Dendritic cell treated with granulocyte-macrophage colony-stimulating factor and Interleukin-4, amounts not matched to agents 40 ng/mL and 50 ng/mL, for 4 days (primary cell): ENCODE measurements around the gene IQSEC1.
A peak's percentile ranks its signal among the peaks of the same experiment; 100 is the strongest.

Experiments used
- H3K27ac Mint-ChIP-seq: one replicate; pipeline ENCODE4 v1.8.0; 2022; ENCODE audit warnings: mild to moderate bottlenecking, mixed read lengths
- H3K27me3 Mint-ChIP-seq: one replicate; pipeline ENCODE4 v1.8.0; 2022; ENCODE audit warnings: mild to moderate bottlenecking, mixed read lengths
- H3K36me3 Mint-ChIP-seq: one replicate; pipeline ENCODE4 v1.8.0; 2022; ENCODE audit warnings: low read depth, mixed read lengths
- H3K4me1 Mint-ChIP-seq: one replicate; pipeline ENCODE4 v1.8.0; 2022; ENCODE audit warnings: low read depth, mixed read lengths
- H3K4me3 Mint-ChIP-seq: one replicate; pipeline ENCODE4 v1.8.0; 2022; ENCODE audit warnings: mild to moderate bottlenecking, moderate library complexity, mixed read lengths
- H3K9me3 Mint-ChIP-seq: one replicate; pipeline ENCODE4 v1.8.0; 2022; ENCODE audit warnings: mixed read lengths
- intact Hi-C: fragments of 100-400 bp; cut with micrococcal nuclease; formaldehyde crosslinking; loops from one replicate; pipeline ENCODE4 v1.15.0; 2022

The IQSEC1 gene

GRCh38 chr3:13015286-13016082 is 57.7 kb downstream of the IQSEC1 start:
- no peaks in the 10 kb centered on the region for H3K27me3 Mint-ChIP-seq
- H3K4me1 Mint-ChIP-seq, result peaks cover 80% of the 10 kb centered on the region
- intact Hi-C loops, result no loop called here

GRCh38 chr3:13014755-13015285 is 58.4 kb downstream of the IQSEC1 start:
- Mint-ChIP-seq H3K9me3 (no peaks in the 10 kb centered on the region), H3K4me1 (peaks cover 83% of the 10 kb centered on the region), H3K4me3 (peak overlapping the region; percentile 73), H3K27me3 (no peaks in the 10 kb centered on the region), H3K36me3 (peaks cover 32% of the 10 kb centered on the region), H3K27ac (peak overlapping the region; percentile 96)
- intact Hi-C loops, result no loop called here

More at GRCh38 chr3:13015286-13016082, 57.7 kb downstream of the IQSEC1 start:
- Mint-ChIP-seq H3K9me3 (no peaks in the 10 kb centered on the region), H3K36me3 (peaks cover 26% of the 10 kb centered on the region), H3K27ac (peak overlapping the region; percentile 96), H3K4me3 (peak overlapping the region; percentile 73)

GRCh38 chr3:13013994-13014754 is 59.1 kb downstream of the IQSEC1 start:
- Mint-ChIP-seq H3K27ac (peak overlapping the region; percentile 96), H3K4me3 (peak overlapping the region; percentile 73), H3K4me1 (peaks cover 90% of the 10 kb centered on the region), H3K27me3 (no peaks in the 10 kb centered on the region), H3K36me3 (peaks cover 34% of the 10 kb centered on the region), H3K9me3 (no peaks in the 10 kb centered on the region)
- intact Hi-C loops, result no loop called here

- intact Hi-C loops, result no loop called here
- Mint-ChIP-seq H3K4me3 (peak overlapping the region; percentile 73), H3K9me3 (no peaks in the 10 kb centered on the region), H3K4me1 (peaks cover 95% of the 10 kb centered on the region), H3K27me3 (no peaks in the 10 kb centered on the region), H3K27ac (peak overlapping the region; percentile 96), H3K36me3 (peaks cover 40% of the 10 kb centered on the region)
These were observed 59.7 kb downstream of the IQSEC1 start for GRCh38 chr3:13013566-13013965.

GRCh38 chr3:13013151-13013561 is 60.1 kb downstream of the IQSEC1 start:
- Mint-ChIP-seq H3K4me3 (peak overlapping the region; percentile 73), H3K36me3 (peaks cover 44% of the 10 kb centered on the region), H3K4me1 (peaks cover 95% of the 10 kb centered on the region), H3K9me3 (no peaks in the 10 kb centered on the region), H3K27ac (peak overlapping the region; percentile 96), H3K27me3 (no peaks in the 10 kb centered on the region)
- intact Hi-C loops, result no loop called here

- peak overlapping the region; percentile 73 for H3K4me3 Mint-ChIP-seq
These were observed 61.0 kb downstream of the IQSEC1 start for GRCh38 chr3:13012221-13012691.

GRCh38 chr3:13011573-13012220 is 61.5 kb downstream of the IQSEC1 start:
- intact Hi-C loops, result loop anchor here (1.0 kb wide), 1 partner anchor 12 kb away; no protein-coding TSS in a partner anchor
- Mint-ChIP-seq H3K36me3 (peaks cover 56% of the 10 kb centered on the region), H3K27me3 (no peaks in the 10 kb centered on the region), H3K9me3 (no peaks in the 10 kb centered on the region), H3K4me1 (peaks cover 95% of the 10 kb centered on the region), H3K4me3 (peak overlapping the region; percentile 73), H3K27ac (peak overlapping the region; percentile 96)

More at GRCh38 chr3:13012221-13012691, 61.0 kb downstream of the IQSEC1 start:
- H3K9me3 Mint-ChIP-seq, result no peaks in the 10 kb centered on the region
- H3K27me3 Mint-ChIP-seq, result no peaks in the 10 kb centered on the region
- intact Hi-C loops, result loop anchor here (1.0 kb wide), 1 partner anchor 13 kb away; no protein-coding TSS in a partner anchor
- peaks cover 50% of the 10 kb centered on the region for H3K36me3 Mint-ChIP-seq
- peak overlapping the region; percentile 96 for H3K27ac Mint-ChIP-seq
- H3K4me1 Mint-ChIP-seq, result peaks cover 95% of the 10 kb centered on the region

- peak overlapping the region; percentile 96 for H3K27ac Mint-ChIP-seq
- intact Hi-C loops, result no loop called here
- no peaks in the 10 kb centered on the region for H3K27me3 Mint-ChIP-seq
- H3K4me3 Mint-ChIP-seq, result peak overlapping the region; percentile 33
- no peaks in the 10 kb centered on the region for H3K9me3 Mint-ChIP-seq
- peaks cover 95% of the 10 kb centered on the region for H3K4me1 Mint-ChIP-seq
- H3K36me3 Mint-ChIP-seq, result peaks cover 63% of the 10 kb centered on the region
These were observed 62.3 kb downstream of the IQSEC1 start for GRCh38 chr3:13010780-13011572.

GRCh38 chr3:13009946-13010315 is 63.3 kb downstream of the IQSEC1 start:
- Mint-ChIP-seq H3K9me3 (no peaks in the 10 kb centered on the region), H3K27me3 (no peaks in the 10 kb centered on the region), H3K4me3 (peak overlapping the region; percentile 71), H3K27ac (peak overlapping the region; percentile 96), H3K36me3 (peaks cover 65% of the 10 kb centered on the region), H3K4me1 (peaks cover 100% of the 10 kb centered on the region)
- intact Hi-C loops, result no loop called here

GRCh38 chr3:13009132-13009945 is 63.9 kb downstream of the IQSEC1 start:
- intact Hi-C loops, result no loop called here
- peak overlapping the region; percentile 96 for H3K27ac Mint-ChIP-seq
- no peaks in the 10 kb centered on the region for H3K9me3 Mint-ChIP-seq
- H3K27me3 Mint-ChIP-seq, result no peaks in the 10 kb centered on the region
- H3K36me3 Mint-ChIP-seq, result peaks cover 61% of the 10 kb centered on the region
- peak overlapping the region; percentile 71 for H3K4me3 Mint-ChIP-seq
- peaks cover 100% of the 10 kb centered on the region for H3K4me1 Mint-ChIP-seq

GRCh38 chr3:13008155-13008995 is 64.9 kb downstream of the IQSEC1 start:
- H3K9me3 Mint-ChIP-seq, result no peaks in the 10 kb centered on the region
- H3K27ac Mint-ChIP-seq, result peak overlapping the region; percentile 96
- H3K36me3 Mint-ChIP-seq, result peaks cover 58% of the 10 kb centered on the region

More at GRCh38 chr3:13008155-13008995, 64.9 kb downstream of the IQSEC1 start:
- intact Hi-C loops, result no loop called here
- Mint-ChIP-seq H3K27me3 (no peaks in the 10 kb centered on the region), H3K4me1 (peaks cover 100% of the 10 kb centered on the region), H3K4me3 (no peak overlapping the region)
